Measurements from ENCODE around the gene NDUFS7. TPM values are rescaled to one million over a fixed set of nuclear protein-coding genes. Genes with fewer than 3 reads are reported as not detected.

Gene NDUFS7
- total and polyA plus RNA-seq, 4 experiments from 2014 or later: 68.6 to 193 (median 127) TPM

GRCh38 chr19:1410136-1410786, 26.6 kb downstream of the NDUFS7 start:
- H3K27ac Mint-ChIP-seq: peak overlapping the region; percentile 80 to 94 (median 89)
- H3K4me1 Mint-ChIP-seq: peaks cover 32 to 71% (median 59%) of the 10 kb centered on the region in 4 donors
- peaks cover 69% of the 10 kb centered on the region for H3K4me1 ChIP-seq (ENCODE audit: insufficient read depth, low read length)
- H3K27me3 Mint-ChIP-seq: no peaks in the 10 kb centered on the region
- H3K36me3 ChIP-seq (ENCODE audit: insufficient read depth, low read length): peaks cover 25% of the 10 kb centered on the region
- peak overlapping the region; percentile 88 for H3K27ac ChIP-seq (ENCODE audit: low read depth, low read length)
- no peak overlapping the region for H3K4me3 ChIP-seq (ENCODE audit: low read length in 2 of 2)
- H3K36me3 Mint-ChIP-seq: peaks cover 4 to 29% of the 10 kb centered on the region in 2 donors
- no peak for DNase-seq
- no peaks in the 10 kb centered on the region for H3K27me3 ChIP-seq (ENCODE audit: insufficient read depth, low read length)
- CTCF ChIA-PET (ENCODE audit: partially characterized antibody): interaction anchor here (1.2 to 1.4 kb wide), 2 partner anchors 27 to 35 kb away, joined by 4 to 9 read pairs; no protein-coding TSS in a partner anchor
- H3K9me3 ChIP-seq (ENCODE audit: control insufficient read depth in 1 of 2, low read length in 2 of 2): no peaks in the 10 kb centered on the region
- H3K9me3 Mint-ChIP-seq: no peaks in the 10 kb centered on the region
- intact Hi-C loops (cut with micrococcal nuclease): no loop called here
- POLR2A ChIA-PET (ENCODE audit: partially characterized antibody): interaction anchor here (2.1 to 2.8 kb wide), 3 partner anchors 8 to 141 kb away, joined by 10 to 18 read pairs (median 12); partner anchors contain the start of gene CIRBP
- H3K4me3 Mint-ChIP-seq: peak overlapping the region; percentile 48 to 96 (median 86)

GRCh38 chr19:1410789-1411188, 27.1 kb downstream of the NDUFS7 start:
- H3K36me3 Mint-ChIP-seq: peaks cover 4 to 33% of the 10 kb centered on the region in 2 donors
- peaks cover 25% of the 10 kb centered on the region for H3K36me3 ChIP-seq (ENCODE audit: insufficient read depth, low read length)
- H3K4me1 ChIP-seq (ENCODE audit: insufficient read depth, low read length): peaks cover 74% of the 10 kb centered on the region
- POLR2A ChIA-PET (ENCODE audit: partially characterized antibody): interaction anchor here (2.8 kb wide), 1 partner anchor 141 kb away, joined by 18 read pairs; the partner anchor contains the start of gene CIRBP
- H3K27me3 Mint-ChIP-seq: no peaks in the 10 kb centered on the region
- peaks cover 36 to 77% (median 64%) of the 10 kb centered on the region in 4 donors for H3K4me1 Mint-ChIP-seq
- intact Hi-C loops (cut with micrococcal nuclease): no loop called here
- no peak overlapping the region for H3K4me3 ChIP-seq (ENCODE audit: low read length in 2 of 2)
- H3K27me3 ChIP-seq (ENCODE audit: insufficient read depth, low read length): no peaks in the 10 kb centered on the region
- CTCF ChIA-PET (ENCODE audit: partially characterized antibody): interaction anchor here (1.2 to 1.4 kb wide), 2 partner anchors 26 to 35 kb away, joined by 4 to 9 read pairs; no protein-coding TSS in a partner anchor
- H3K27ac ChIP-seq (ENCODE audit: low read depth, low read length): peak overlapping the region; percentile 88
- H3K9me3 Mint-ChIP-seq: no peaks in the 10 kb centered on the region
- no peaks in the 10 kb centered on the region for H3K9me3 ChIP-seq (ENCODE audit: control insufficient read depth in 1 of 2, low read length in 2 of 2)
- peak overlapping the region in 7 of 8 donors; percentile 79 to 96 (median 92) for H3K4me3 Mint-ChIP-seq
- DNase-seq: no peak
- H3K27ac Mint-ChIP-seq: peak overlapping the region; percentile 80 to 94 (median 89)

- H3K27me3 ChIP-seq (ENCODE audit: insufficient read depth, low read length): no peaks in the 10 kb centered on the region
- H3K9me3 Mint-ChIP-seq: no peaks in the 10 kb centered on the region
- peaks cover 77% of the 10 kb centered on the region for H3K4me1 ChIP-seq (ENCODE audit: insufficient read depth, low read length)
- no peaks in the 10 kb centered on the region for H3K9me3 ChIP-seq (ENCODE audit: control insufficient read depth in 1 of 2, low read length in 2 of 2)
- H3K4me1 Mint-ChIP-seq: peaks cover 38 to 81% (median 67%) of the 10 kb centered on the region in 4 donors
- CTCF ChIA-PET (ENCODE audit: partially characterized antibody): no interaction called here
- POLR2A ChIA-PET (ENCODE audit: partially characterized antibody): no interaction called here
- intact Hi-C loops (cut with micrococcal nuclease): no loop called here
- peak; percentile 28 to 67 (median 52) for DNase-seq
- no peak overlapping the region for H3K4me3 ChIP-seq (ENCODE audit: low read length in 2 of 2)
- no peaks in the 10 kb centered on the region for H3K27me3 Mint-ChIP-seq
- H3K36me3 Mint-ChIP-seq: peaks cover 4 to 34% of the 10 kb centered on the region in 2 donors
- peaks cover 31% of the 10 kb centered on the region for H3K36me3 ChIP-seq (ENCODE audit: insufficient read depth, low read length)
- peak overlapping the region; percentile 59 to 96 (median 86) for H3K4me3 Mint-ChIP-seq
- H3K27ac ChIP-seq (ENCODE audit: low read depth, low read length): peak overlapping the region; percentile 88
- peak overlapping the region; percentile 81 to 91 (median 89) for H3K27ac Mint-ChIP-seq
Observed at GRCh38 chr19:1411255-1412191, 27.8 kb downstream of the NDUFS7 start.

GRCh38 chr19:1412323-1412923, 28.7 kb downstream of the NDUFS7 start:
- Mint-ChIP-seq H3K36me3 (peaks cover 6 to 36% of the 10 kb centered on the region in 2 donors), H3K4me1 (peaks cover 38 to 85% (median 71%) of the 10 kb centered on the region in 4 donors), H3K27me3 (no peaks in the 10 kb centered on the region), H3K4me3 (peak overlapping the region in 6 of 8 donors; percentile 42 to 95 (median 71)), H3K27ac (peak overlapping the region; percentile 81 to 91 (median 89)), H3K9me3 (no peaks in the 10 kb centered on the region)
- intact Hi-C loops (cut with micrococcal nuclease): no loop called here
- Histone ChIP-seq H3K4me3 (ENCODE audit: low read length in 2 of 2) (no peak overlapping the region), H3K9me3 (ENCODE audit: control insufficient read depth in 1 of 2, low read length in 2 of 2) (no peaks in the 10 kb centered on the region), H3K36me3 (ENCODE audit: insufficient read depth, low read length) (peaks cover 40% of the 10 kb centered on the region), H3K27me3 (ENCODE audit: insufficient read depth, low read length) (no peaks in the 10 kb centered on the region), H3K27ac (ENCODE audit: low read depth, low read length) (peak overlapping the region; percentile 88), H3K4me1 (ENCODE audit: insufficient read depth, low read length) (peaks cover 84% of the 10 kb centered on the region)
- ChIA-PET CTCF (ENCODE audit: partially characterized antibody) (no interaction called here), POLR2A (ENCODE audit: partially characterized antibody) (no interaction called here)
- DNase-seq: no peak

GRCh38 chr19:1412995-1413800, 29.5 kb downstream of the NDUFS7 start:
- Histone ChIP-seq H3K36me3 (ENCODE audit: insufficient read depth, low read length) (peaks cover 44% of the 10 kb centered on the region), H3K9me3 (ENCODE audit: control insufficient read depth in 1 of 2, low read length in 2 of 2) (no peaks in the 10 kb centered on the region), H3K27me3 (ENCODE audit: insufficient read depth, low read length) (no peaks in the 10 kb centered on the region), H3K27ac (ENCODE audit: low read depth, low read length) (no peak overlapping the region), H3K4me3 (ENCODE audit: low read length in 2 of 2) (no peak overlapping the region), H3K4me1 (ENCODE audit: insufficient read depth, low read length) (peaks cover 87% of the 10 kb centered on the region)
- Mint-ChIP-seq H3K36me3 (peaks cover 9 to 41% of the 10 kb centered on the region in 2 donors), H3K4me3 (peak overlapping the region in 4 of 8 donors; percentile 13 to 67 (median 37)), H3K27me3 (no peaks in the 10 kb centered on the region), H3K4me1 (peaks cover 40 to 91% (median 74%) of the 10 kb centered on the region in 4 donors), H3K9me3 (no peaks in the 10 kb centered on the region), H3K27ac (peak overlapping the region in 6 of 7 donors; percentile 35 to 89 (median 64))
- POLR2A ChIA-PET (ENCODE audit: partially characterized antibody): interaction anchor here (1.2 kb wide), 1 partner anchor 31 kb away, joined by 3 read pairs; no protein-coding TSS in a partner anchor
- intact Hi-C loops (cut with micrococcal nuclease): no loop called here
- CTCF ChIA-PET (ENCODE audit: partially characterized antibody): no interaction called here
- DNase-seq: no peak

- Mint-ChIP-seq H3K9me3 (peaks cover 0 to 2% (median 0%) of the 10 kb centered on the region in 8 donors), H3K27ac (peak overlapping the region in 6 of 7 donors; percentile 6 to 93 (median 82)), H3K4me1 (peaks cover 29 to 63% (median 51%) of the 10 kb centered on the region in 4 donors), H3K27me3 (no peaks in the 10 kb centered on the region), H3K36me3 (peaks cover 18 to 45% of the 10 kb centered on the region in 2 donors), H3K4me3 (peak overlapping the region in 7 of 8 donors; percentile 21 to 76 (median 34))
- Histone ChIP-seq H3K27ac (ENCODE audit: low read depth, low read length) (no peak overlapping the region), H3K27me3 (ENCODE audit: insufficient read depth, low read length) (no peaks in the 10 kb centered on the region), H3K4me1 (ENCODE audit: insufficient read depth, low read length) (peaks cover 60% of the 10 kb centered on the region), H3K9me3 (ENCODE audit: control insufficient read depth in 1 of 2, low read length in 2 of 2) (no peaks in the 10 kb centered on the region), H3K4me3 (ENCODE audit: low read length in 2 of 2) (no peak overlapping the region), H3K36me3 (ENCODE audit: insufficient read depth, low read length) (peaks cover 58% of the 10 kb centered on the region)
- DNase-seq: no peak
- CTCF ChIA-PET (ENCODE audit: partially characterized antibody): no interaction called here
- intact Hi-C loops (cut with micrococcal nuclease): no loop called here
- POLR2A ChIA-PET (ENCODE audit: partially characterized antibody): no interaction called here
Observed at GRCh38 chr19:1416014-1416841, 32.5 kb downstream of the NDUFS7 start.

Measured in CD4-positive, alpha-beta memory T cell (primary cell).